ENCODE data around the gene S1PR3.

The S1PR3 gene

DNA sequence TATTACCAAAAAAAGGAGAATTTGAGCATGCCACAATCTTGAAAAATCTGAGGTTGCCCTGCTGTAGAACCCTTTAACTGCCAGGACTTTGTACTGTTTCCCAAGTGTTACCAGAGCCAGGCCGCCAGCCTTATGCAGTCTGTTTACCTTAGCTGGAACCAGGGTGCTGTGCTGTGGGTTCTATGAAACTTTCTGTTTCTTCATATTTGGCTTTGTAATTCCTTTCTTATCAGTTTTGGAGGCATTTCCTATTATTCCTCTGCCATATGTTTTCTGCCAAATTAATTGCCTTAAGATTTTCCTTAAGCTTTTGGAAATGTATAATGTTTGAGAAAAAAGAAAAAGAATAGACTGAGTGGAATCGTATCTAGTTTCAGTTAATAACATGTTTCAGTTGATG lies 2.1 kb downstream of the S1PR3 start:
- DNase-seq = no peak

GRCh38 chr9:88993871-88994460 lies 2.7 kb downstream of the S1PR3 start:
- DNase-seq = no peak

DNA sequence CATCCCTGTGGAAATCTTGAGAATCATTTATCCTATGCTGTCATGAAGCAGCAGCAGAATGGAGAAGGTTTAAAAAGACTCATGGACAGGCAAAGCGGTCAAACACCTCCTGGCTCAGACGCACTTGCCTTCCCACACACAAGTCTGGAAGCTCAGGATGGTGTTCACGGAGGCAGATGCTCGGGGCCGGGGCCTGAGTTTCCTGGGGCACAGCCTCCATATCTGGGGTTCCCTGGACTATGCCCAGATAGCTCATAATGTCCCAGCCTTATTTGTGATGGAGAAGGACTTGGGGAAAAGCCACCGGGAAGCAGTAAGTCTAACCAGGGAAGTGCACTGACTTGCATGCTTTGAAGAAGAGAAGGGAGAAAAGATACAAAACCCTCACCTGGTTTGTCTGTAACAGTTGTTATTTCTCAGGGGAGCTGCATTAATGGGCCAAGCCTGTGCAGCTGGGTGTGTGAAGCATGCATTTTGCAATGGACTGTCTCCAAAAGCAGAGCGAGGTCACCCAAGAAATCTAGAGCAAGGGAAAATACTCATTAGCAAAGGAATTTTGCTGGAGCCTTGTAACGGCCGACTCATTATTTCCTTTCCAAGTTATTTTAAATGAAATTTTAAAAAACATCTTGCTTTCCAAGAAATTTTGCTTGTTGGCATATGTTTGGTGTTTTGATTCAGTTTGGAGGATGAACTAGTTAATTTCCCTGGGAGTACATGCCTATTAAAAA lies 3.4 kb downstream of the S1PR3 start:
- peak; percentile 62 for DNase-seq

- DNase-seq = no peak
Measured at GRCh38 chr9:88995200-88995577, 3.9 kb downstream of the S1PR3 start.

GRCh38 chr9:88995627-88996026 lies 4.4 kb downstream of the S1PR3 start:
- DNase-seq = no peak

GRCh38 chr9:88996046-88996920 lies 5.0 kb downstream of the S1PR3 start:
- DNase-seq = no peak

GRCh38 chr9:88996921-88997235 lies 5.6 kb downstream of the S1PR3 start:
- no peak for DNase-seq

DNA sequence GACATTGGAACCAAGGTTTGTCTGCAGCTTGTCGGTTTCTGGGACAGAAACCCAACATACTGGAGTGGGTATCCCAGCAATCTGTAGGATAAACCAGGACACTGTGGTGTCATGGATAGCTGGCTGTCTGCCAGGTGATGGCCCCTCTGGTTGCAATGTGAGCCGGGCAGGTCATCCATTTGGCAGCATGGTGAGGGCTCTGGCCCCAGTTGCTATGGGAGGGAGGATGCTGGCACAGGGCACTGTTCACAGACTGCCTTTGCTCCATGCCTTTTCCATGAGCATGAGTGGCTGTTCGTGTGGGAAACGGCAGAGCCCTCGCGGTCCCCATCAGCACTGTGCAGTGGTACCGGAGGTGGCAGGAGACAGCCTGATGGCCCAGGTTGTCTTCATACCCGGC lies 6.4 kb downstream of the S1PR3 start:
- no peak for DNase-seq

DNA sequence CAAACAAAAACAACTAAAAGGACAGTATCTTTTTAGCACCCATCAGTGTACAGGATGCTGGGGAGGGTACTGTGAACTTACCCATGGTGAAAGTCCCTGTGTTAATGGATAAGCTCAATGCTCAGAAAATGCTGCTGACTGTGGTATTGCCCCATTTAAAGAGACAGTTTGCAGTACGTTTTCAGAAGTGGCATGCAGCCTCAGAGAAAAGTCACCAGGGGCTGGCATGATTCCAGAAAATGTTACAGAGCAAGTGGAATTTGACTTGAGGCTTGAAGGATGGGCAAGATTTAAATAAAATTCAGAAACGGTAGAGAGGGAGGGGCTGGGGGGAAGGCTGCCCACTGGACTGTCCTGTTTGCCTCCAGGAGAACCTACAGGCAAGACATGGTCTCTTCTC lies 7.2 kb downstream of the S1PR3 start:
- DNase-seq = no peak

- DNase-seq = peak; percentile 25
Measured at GRCh38 chr9:88998911-88999310, 7.6 kb downstream of the S1PR3 start.

DNA sequence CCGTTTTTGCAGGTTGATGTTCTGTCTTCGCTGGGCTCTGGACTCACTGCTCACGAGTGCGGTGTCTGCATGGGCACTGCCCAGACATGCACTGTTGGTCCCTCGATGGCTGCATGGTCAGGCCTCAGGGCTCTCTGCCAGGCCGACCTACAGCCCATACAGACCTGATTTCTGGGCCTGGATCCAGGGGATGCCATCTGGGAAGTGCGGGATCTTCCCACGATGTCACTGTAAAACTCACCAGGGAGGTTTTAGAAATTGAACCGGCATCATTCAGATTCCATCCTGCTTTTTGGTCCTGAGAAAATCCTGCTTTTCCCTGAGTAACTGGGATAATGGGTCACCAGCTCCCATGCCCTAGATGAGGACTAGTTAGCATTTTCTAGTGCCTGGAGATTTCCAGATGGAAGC lies 9.1 kb downstream of the S1PR3 start:
- DNase-seq = no peak

GRCh38 chr9:89000973-89001916 lies 10.0 kb downstream of the S1PR3 start:
- DNase-seq = peak; percentile 85

GRCh38 chr9:89001917-89002540 lies 10.8 kb downstream of the S1PR3 start:
- DNase-seq = no peak

GRCh38 chr9:89002987-89003386 lies 11.7 kb downstream of the S1PR3 start:
- no peak for DNase-seq

- no peak for DNase-seq
Measured at GRCh38 chr9:89005323-89005722, 14.1 kb downstream of the S1PR3 start.

DNA sequence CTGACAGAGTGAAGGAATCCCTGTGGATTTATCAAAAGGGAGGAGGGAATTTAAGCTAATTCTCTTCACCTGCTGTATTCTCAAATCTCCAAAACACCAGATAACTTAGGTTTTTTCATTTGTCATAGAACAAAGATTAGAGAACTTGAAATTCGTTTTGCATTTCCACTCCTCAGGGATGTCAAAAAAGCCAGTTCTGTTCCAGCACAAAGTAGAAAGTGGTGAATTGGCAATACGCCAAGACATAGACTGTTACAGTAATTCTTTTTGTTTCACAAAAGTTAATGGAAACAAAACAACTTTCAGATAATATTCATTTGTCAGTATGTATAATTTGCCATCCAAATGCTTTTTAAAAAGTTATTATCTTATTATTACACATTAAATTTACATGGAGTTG lies 15.0 kb downstream of the S1PR3 start:
- DNase-seq = no peak

GRCh38 chr9:89006996-89007967 lies 16.0 kb downstream of the S1PR3 start:
- DNase-seq = no peak

DNA sequence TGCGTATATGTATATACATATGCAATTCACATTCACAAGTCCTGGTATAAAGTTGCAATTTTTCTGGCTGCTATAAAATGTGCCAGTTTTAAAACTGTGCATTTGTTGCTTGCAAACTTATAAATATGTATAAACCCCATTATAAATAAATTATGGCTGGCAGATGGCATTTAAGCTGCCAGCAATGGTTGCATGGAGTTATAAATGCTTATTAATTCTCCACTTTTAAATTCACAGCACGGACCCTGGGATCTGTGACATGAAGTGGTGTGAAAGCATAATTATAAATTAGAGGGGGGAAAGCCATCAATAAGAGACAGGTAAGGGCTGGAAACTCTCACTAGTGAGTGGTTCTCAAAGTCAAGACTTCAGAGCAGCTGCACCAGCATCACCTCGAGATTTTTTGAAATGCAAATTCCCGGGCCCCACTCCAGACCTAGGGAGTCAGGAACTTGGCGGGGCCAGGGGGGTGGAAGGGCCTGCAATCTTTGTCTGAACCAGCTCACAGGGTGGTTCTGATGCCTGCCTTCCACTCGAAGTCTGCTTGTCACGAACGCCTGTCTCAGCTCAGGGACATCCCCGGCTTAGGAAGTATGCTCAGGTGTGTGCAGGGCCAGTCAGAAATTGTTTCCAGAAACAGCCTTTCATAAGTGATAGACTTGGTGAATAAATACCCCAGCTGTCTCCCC lies 16.9 kb downstream of the S1PR3 start:
- no peak for DNase-seq

GRCh38 chr9:89008744-89009545 lies 17.7 kb downstream of the S1PR3 start:
- no peak for DNase-seq

- no peak for DNase-seq
Measured at GRCh38 chr9:89009546-89009840, 18.2 kb downstream of the S1PR3 start.
